Smooth muscle cell (in vitro differentiated cells): ENCODE measurements around the gene CT47A1. TPM values are rescaled to one million over a fixed set of nuclear protein-coding genes. Genes with fewer than 3 reads are reported as not detected.
"Not testable (repeated sequence)": the region's sequence is repeated elsewhere in the genome, so short reads cannot be mapped to it uniquely, and the experiment has no call there.

ENCODE experiments used
- DNase-seq: peaks from one replicate; lab custom pipeline; 2025; ENCODE audit not compliant: unreplicated experiment; lab: John Stamatoyannopoulos, UW
- H2AFZ ChIP-seq: fragments of 200-600 bp; sonication (generic); 2 replicates; pipeline ENCODE4 v1.6.0; 2016; ENCODE audit warnings: antibody characterized with exemption, low read depth, mild to moderate bottlenecking
- H3F3A ChIP-seq: fragments of 200-600 bp; sonication (generic); 2 replicates; pipeline ENCODE4 v1.6.0; 2017; ENCODE audit warnings: antibody characterized with exemption, low read depth
- H3K27ac ChIP-seq: fragments of 200-600 bp; sonication (generic); 2 replicates; pipeline ENCODE4 v1.5.1; 2016; ENCODE audit warnings: low read depth, mild to moderate bottlenecking
- H3K27me3 ChIP-seq: fragments of 200-600 bp; sonication (generic); 2 replicates; pipeline ENCODE4 v1.6.1; 2016; ENCODE audit warnings: low read depth, mild to moderate bottlenecking
- H3K36me3 ChIP-seq: fragments of 200-600 bp; sonication (generic); 2 replicates; pipeline ENCODE4 v1.5.1; 2016; ENCODE audit warnings: low read depth
- H3K4me1 ChIP-seq: fragments of 200-600 bp; sonication (generic); 2 replicates; pipeline ENCODE4 v1.5.1; 2016; ENCODE audit warnings: low read depth
- H3K4me2 ChIP-seq: fragments of 200-600 bp; sonication (generic); 2 replicates; pipeline ENCODE4 v1.6.0; 2016; ENCODE audit warnings: mild to moderate bottlenecking
- H3K4me3 ChIP-seq: fragments of 200-600 bp; sonication (generic); 2 replicates; pipeline ENCODE4 v1.5.1; 2016; ENCODE audit warnings: mild to moderate bottlenecking
- H3K79me2 ChIP-seq: fragments of 200-600 bp; sonication (generic); 2 replicates; pipeline ENCODE4 v1.6.0; 2016; ENCODE audit warnings: low read depth, mild to moderate bottlenecking
- H3K9ac ChIP-seq: fragments of 200-600 bp; sonication (generic); 2 replicates; pipeline ENCODE4 v1.6.0; 2016; ENCODE audit warnings: low read depth
- H3K9me3 ChIP-seq: fragments of 200-600 bp; sonication (generic); replicated peaks from 2 replicates; pipeline ENCODE4 v1.5.1; 2016; ENCODE audit warnings: low read depth
- H4K20me1 ChIP-seq: fragments of 200-600 bp; sonication (generic); 2 replicates; pipeline ENCODE4 v1.6.0; 2016; ENCODE audit warnings: low read depth
- WGBS: methylation state at CpG from one replicate; pipeline ENCODE4 v1.1.7; 2016; ENCODE audit warnings: low lambda C conversion rate; 5-methylcytosine and 5-hydroxymethylcytosine counted together
- polyA plus RNA-seq: library from polyadenylated mRNA; unstranded; fragments of >200 nt; fragmentation: Nextera tagmentation; extraction: Ambion mirVana; gene quantifications from 2 replicates; pipeline ENCODE4 v1.2.1, GENCODE V29; 2016
- total RNA-seq: library from RNA; depleted of rRNA; stranded (reverse); fragments of >200 nt; gene quantifications from 2 replicates; pipeline ENCODE4 v1.2.3, GENCODE V29; 2014
- TF ChIP-seq, protein P1 (sequence below): fragments of 200-600 bp; sonication (generic); IDR thresholded peaks from 2 replicates; pipeline ENCODE4 v1.5.1; 2017; ENCODE audit warnings: borderline replicate concordance, mild to moderate bottlenecking, antibody characterized with exemption; ENCODE audit not compliant: insufficient read depth, poor library complexity, severe bottlenecking

The CT47A1 gene
- not detected in 2 replicates for total RNA-seq
- not detected in 2 replicates for polyA plus RNA-seq

GRCh38 chrX:120985660-120986059, at the start of gene CT47A1:
TSS of gene CT47A1 (minus strand) at chrX:120985760. CDS start at chrX:120985529, 231 bp downstream.
- H3K9ac ChIP-seq, H2AFZ ChIP-seq, H3K9me3 ChIP-seq, H3K36me3 ChIP-seq, H3K27ac ChIP-seq, H3K4me3 ChIP-seq, H3K4me1 ChIP-seq, DNase-seq, H3K27me3 ChIP-seq, H4K20me1 ChIP-seq, H3K79me2 ChIP-seq, H3K4me2 ChIP-seq, H3F3A ChIP-seq: not testable (repeated sequence)
- WGBS: no CpG with 5 or more reads among the region's 8 CpGs

- Histone ChIP-seq H3K4me3 (no peak overlapping the region), H3K27me3 (no peaks in the 10 kb centered on the region), H3K9me3 (no peaks in the 10 kb centered on the region), H3K4me2 (no peak overlapping the region), H3K79me2 (no peaks in the 10 kb centered on the region), H3F3A (no peaks in the 10 kb centered on the region), H2AFZ (no peak overlapping the region), H3K9ac (no peak overlapping the region), H3K27ac (no peak overlapping the region), H3K4me1 (no peaks in the 10 kb centered on the region), H3K36me3 (no peaks in the 10 kb centered on the region), H4K20me1 (no peaks in the 10 kb centered on the region)
- DNase-seq: no peak
- TF ChIP-seq, protein P1, sequence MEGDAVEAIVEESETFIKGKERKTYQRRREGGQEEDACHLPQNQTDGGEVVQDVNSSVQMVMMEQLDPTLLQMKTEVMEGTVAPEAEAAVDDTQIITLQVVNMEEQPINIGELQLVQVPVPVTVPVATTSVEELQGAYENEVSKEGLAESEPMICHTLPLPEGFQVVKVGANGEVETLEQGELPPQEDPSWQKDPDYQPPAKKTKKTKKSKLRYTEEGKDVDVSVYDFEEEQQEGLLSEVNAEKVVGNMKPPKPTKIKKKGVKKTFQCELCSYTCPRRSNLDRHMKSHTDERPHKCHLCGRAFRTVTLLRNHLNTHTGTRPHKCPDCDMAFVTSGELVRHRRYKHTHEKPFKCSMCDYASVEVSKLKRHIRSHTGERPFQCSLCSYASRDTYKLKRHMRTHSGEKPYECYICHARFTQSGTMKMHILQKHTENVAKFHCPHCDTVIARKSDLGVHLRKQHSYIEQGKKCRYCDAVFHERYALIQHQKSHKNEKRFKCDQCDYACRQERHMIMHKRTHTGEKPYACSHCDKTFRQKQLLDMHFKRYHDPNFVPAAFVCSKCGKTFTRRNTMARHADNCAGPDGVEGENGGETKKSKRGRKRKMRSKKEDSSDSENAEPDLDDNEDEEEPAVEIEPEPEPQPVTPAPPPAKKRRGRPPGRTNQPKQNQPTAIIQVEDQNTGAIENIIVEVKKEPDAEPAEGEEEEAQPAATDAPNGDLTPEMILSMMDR: no peak
- WGBS: 67% methylated on average over 2 of the region's 2 CpGs
Observed at GRCh38 chrX:121032531-121032930, 47.0 kb upstream of the CT47A1 start.

- H3K9ac ChIP-seq: no peak overlapping the region
- 85% methylated on average over 4 of the region's 4 CpGs for WGBS
Observed at GRCh38 chrX:121030083-121030482, 44.5 kb upstream of the CT47A1 start.

DNA sequence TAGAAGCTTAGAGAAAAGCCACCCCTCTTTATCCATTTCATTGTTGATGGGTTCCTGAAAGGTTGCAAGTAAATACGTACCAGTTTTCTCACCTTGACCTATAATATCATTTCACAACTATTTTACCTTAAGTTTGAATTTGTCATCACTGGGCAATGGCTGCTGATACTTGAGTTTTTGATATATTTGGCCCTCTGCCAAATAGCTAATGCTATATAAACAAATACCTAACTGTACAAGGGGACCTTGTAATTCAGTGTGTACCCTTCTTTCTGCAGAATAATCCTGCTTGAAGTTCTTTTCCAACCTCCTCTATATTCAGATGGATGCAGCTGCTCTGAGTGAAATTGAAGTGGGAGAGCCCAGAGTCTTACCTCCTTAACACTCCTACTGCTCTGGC, 42.9 kb upstream of the CT47A1 start:
- H3F3A ChIP-seq: no peaks in the 10 kb centered on the region
- H3K79me2 ChIP-seq: no peaks in the 10 kb centered on the region

More at GRCh38 chrX:121030083-121030482, 44.5 kb upstream of the CT47A1 start:
- no peak overlapping the region for H3K4me3 ChIP-seq
- no peak for DNase-seq
- H3K36me3 ChIP-seq: no peaks in the 10 kb centered on the region
- TF ChIP-seq, protein P1: no peak
- no peaks in the 10 kb centered on the region for H4K20me1 ChIP-seq
- no peaks in the 10 kb centered on the region for H3K9me3 ChIP-seq
- no peaks in the 10 kb centered on the region for H3F3A ChIP-seq
- no peak overlapping the region for H3K27ac ChIP-seq
- no peaks in the 10 kb centered on the region for H3K27me3 ChIP-seq
- no peak overlapping the region for H2AFZ ChIP-seq
- no peak overlapping the region for H3K4me2 ChIP-seq
- no peaks in the 10 kb centered on the region for H3K79me2 ChIP-seq
- no peaks in the 10 kb centered on the region for H3K4me1 ChIP-seq

More for the DNA sequence above, 42.9 kb upstream of the CT47A1 start:
- 71% methylated on average over 1 of the region's 1 CpG for WGBS
- no peak overlapping the region for H3K4me2 ChIP-seq
- H4K20me1 ChIP-seq: no peaks in the 10 kb centered on the region
- H3K4me3 ChIP-seq: no peak overlapping the region
- no peak overlapping the region for H3K9ac ChIP-seq
- H3K36me3 ChIP-seq: no peaks in the 10 kb centered on the region
- H3K27me3 ChIP-seq: no peaks in the 10 kb centered on the region
- H2AFZ ChIP-seq: no peak overlapping the region
- no peak for DNase-seq
- no peaks in the 10 kb centered on the region for H3K4me1 ChIP-seq
- TF ChIP-seq, protein P1: no peak
- H3K27ac ChIP-seq: no peak overlapping the region
- H3K9me3 ChIP-seq: no peaks in the 10 kb centered on the region
